ENCODE results near the gene RPTOR.
"Not testable (repeated sequence)": the region's sequence is repeated elsewhere in the genome, so short reads cannot be mapped to it uniquely, and the experiment has no call there.

The RPTOR gene

DNA sequence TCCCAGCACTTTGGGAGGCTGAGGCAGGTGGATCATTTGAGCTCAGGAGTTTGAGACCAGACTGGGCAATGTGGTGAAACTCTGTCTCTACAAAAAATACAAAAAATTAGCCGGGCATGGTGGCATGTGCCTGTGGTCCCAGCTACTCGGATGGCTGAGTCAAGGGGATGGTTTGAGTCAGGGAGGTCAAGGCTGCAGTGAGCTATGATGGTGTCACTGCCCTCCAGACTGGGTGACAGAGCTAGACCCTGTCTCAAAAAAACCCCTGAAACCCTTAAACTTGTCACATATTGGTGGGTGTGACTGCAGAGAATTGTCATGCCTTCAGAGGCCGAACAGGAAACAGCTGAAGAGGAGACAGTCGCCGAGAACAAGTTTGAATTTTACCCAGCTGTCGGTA is 13.4 kb downstream of the RPTOR start:
- DNase-seq = no peak

DNA sequence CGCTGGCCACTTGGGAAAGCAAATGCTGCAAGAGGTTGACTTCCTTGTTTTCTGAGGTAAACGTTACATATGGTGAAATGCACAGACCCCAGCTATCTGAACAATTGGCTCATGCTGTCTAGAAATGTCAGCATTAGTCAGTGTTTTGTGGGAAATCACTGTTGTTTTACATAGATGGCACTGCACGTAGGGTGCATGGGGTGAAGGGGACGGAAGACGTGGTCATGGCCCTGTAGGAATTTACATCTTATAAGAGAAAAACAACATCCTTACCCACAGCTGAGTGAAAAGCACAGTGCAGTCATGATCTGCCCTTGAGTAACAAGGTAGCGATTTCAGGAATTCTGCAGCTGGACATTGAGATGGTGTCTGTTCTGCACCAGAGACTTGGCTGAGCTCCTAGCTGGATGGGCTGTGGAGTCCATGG is 15.2 kb downstream of the RPTOR start:
- no peak for DNase-seq

DNA sequence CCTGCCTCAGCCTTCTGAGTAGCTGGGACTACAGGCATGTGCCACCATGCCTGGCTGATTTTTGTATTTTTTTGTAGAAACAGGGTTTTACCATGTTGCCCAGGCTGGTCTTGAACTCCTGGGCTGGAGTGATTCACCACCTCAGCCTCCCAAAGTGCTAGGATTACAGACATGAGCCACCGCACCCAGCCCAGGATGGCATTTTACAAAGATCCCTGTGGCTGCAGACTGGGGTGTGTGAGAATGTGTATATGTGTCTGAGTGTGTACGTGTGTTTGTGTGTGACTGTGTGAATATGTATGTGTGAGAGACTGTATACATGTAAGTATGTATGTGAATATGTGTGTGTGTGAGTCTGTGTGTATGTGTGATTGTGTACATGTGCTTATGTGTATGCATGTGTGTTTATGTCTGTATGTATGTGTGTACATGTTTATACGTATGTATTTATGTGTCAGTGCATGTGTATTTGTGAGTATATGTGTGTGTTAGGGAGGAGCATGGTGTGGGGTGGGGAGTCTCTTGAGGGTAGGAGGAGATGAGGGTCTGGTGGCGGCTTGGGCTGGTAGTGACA is 17.0 kb downstream of the RPTOR start:
- DNase-seq = no peak

DNA sequence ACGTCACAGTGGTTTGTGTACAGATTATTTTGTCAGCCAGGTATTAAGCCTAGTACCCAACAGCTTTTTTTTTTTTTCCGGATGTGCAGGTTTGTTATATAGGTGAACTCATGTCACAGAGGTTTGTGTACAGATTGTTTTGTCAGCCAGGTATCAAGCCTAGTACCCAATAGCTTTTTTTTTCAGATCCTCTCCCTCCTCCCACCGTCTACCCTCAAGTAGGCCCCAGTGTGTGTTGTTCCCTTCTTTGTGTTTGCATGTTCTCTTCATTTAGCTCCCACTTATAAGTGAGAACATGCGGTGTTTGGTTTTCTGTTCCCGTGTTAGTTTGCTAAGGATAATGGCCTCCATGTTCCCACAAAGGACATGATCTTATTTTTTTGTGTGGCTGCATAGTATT is 19.9 kb downstream of the RPTOR start:
- no peak for DNase-seq

DNA sequence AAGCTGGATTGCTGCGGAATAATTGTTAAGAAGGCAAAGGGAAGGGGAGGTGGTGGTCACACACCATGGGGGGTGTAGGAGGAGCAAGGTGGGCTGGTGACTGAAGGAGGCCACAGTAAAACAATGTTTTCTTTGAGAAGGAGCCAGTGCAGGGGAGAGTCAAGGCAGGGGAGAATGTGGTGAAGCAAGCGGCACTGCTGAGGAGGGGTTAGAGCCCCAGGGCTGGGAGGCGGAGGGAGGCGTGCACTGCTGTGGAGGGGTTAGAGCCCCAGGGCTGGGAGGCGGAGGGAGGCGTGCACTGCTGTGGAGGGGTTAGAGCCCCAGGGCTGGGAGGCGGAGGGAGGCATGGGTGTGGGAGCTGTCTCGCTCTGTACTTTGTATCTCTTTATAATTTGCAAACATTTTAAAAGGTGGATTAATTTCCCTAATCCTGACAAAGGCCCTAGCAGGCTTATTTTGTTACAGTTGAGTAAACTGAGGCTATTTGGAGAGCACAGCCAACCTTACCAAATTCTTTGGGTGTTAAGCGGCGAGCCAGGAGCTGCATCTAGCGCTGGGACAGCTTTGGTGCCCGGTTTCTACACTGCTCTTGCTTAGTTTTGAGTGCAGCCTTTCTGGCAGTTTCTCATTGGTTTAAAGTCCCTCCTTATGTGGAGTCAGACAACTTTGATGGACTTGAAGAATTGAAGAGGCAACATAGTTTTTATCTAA is 20.9 kb downstream of the RPTOR start:
- no peak for DNase-seq

DNA sequence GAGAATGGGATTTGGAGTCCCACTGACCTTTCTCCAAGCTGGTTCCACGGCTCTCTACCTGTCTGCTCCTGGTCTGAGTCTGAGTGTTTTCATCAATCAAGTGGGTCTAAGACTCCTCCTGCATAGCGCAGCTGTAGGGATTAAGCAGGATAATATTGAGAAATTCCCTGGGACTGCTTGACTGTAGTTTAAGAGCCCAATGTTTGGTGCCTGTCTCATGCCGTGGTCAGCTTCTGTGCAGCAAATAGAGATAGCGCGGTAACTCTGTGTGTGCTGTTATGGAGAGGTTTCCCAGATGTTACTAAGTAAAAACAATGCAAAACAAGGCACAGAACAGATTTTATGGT is 21.4 kb downstream of the RPTOR start:
- no peak for DNase-seq

DNA sequence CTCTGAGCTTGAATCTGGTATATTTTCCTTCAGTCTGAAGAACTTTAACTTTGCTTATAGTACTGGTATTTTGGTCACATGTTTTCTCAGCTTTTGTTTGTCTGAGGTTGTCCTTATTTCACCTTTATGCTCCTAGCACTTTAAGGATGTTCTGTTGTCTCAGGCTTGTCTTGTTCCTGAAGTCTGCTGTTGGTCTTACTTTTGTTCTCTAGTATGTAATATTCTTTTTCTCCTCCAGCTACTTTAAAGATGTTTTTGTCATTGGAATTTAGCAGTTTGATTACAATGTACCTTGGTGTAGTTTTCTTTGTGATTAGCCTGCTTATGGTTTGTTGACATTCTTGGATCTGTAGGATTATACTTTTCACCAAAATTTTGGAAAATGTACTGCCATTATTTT is 23.6 kb downstream of the RPTOR start:
- DNase-seq = no peak

DNA sequence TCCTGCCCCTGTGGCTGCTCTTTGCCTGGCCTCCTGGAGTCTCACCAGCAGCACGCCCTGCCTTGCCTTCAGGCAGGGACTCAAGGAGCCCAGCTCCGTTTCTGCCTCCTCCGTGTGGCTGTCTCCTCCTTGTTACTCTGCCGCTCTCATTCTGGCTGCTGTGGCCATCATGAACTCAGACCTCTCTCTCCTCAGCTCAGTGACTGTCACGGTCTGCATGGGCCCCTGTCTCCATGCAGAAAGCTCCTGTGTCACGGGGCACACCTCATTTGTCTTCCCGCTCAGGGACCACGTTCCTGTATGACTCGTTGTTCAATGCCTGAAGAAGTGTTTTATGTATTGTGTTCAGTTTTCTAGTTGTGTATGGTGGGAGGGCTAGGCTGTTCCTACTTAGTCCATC is 25.3 kb downstream of the RPTOR start:
- DNase-seq = no peak

DNA sequence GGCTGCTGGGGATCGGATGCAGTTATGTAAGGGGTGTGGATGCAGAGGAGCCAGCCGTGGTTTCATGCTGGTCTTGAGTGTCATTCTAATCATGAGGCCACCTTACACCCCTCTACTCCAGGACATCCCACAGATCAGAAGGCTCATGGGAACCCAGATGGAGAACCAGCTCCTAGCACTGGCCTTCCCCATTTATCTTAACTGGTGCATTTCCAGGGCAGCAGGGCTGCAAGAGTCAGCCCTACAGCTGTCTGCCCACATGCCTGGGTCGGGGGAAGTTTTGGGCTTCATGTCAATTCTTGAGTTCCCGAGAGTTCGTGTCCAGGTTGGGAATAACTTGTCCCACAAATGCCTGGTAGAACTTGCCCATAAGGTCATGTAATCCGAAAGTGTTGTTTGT is 29.1 kb downstream of the RPTOR start:
- no peak for DNase-seq

DNA sequence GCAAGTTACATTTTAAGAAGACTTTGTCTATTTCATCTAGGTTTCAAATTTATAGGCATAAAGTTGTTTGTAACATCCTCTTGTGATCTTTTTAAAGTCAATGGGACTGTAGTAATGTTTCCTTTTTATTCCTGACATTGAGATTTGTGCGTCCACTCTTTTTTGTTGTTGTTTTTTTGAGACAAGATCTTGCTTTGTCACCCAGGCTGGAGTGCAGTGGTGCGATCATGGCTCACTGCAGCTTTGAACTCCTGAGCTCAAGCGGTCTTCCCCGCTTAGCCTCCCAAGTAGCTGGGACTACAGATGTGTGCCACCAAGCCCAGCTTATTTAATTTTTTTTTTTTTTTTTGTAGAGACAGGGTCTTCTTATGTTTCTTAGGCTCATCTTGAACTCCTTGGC is 29.9 kb downstream of the RPTOR start:
- no peak for DNase-seq

DNA sequence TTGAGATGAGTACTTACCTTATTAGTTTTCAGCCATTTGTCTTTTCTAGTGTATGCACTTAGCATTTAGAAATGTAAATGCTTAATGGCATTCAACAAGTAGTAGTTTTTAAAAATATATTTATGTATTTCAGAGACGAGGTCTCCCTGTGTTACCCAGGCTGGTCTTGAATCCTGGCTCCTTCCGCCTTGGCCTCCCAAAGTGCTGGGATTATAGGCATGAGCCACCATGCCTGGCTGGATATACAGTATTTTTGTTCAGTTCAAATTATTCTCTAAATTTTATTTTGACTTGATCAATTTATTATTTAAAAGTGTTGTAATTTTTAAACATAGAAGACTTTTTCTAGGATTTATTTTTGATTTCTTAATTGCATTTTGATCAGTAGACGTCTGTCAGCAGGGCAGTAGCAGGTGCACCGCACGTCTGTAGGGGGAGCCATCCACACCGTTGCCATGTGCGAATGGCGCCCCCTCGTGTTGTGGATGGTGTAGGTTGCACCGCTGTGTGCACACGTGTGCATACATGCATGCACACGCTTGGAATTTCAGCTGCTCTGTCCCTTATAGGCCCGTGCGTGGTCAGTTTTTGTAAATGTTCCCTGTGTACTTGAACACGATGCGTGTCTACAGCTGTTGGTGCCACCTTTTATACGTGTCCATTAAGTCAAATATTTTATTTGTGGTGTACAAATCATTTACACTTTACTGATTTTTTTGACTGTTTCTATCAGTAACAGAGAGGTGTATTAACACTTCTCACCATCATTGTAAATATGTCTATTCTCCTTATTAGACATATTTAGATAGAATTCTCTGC is 30.6 kb downstream of the RPTOR start:
- peak in 7 of 14 donors; percentile 4 to 46 (median 9) for DNase-seq

DNA sequence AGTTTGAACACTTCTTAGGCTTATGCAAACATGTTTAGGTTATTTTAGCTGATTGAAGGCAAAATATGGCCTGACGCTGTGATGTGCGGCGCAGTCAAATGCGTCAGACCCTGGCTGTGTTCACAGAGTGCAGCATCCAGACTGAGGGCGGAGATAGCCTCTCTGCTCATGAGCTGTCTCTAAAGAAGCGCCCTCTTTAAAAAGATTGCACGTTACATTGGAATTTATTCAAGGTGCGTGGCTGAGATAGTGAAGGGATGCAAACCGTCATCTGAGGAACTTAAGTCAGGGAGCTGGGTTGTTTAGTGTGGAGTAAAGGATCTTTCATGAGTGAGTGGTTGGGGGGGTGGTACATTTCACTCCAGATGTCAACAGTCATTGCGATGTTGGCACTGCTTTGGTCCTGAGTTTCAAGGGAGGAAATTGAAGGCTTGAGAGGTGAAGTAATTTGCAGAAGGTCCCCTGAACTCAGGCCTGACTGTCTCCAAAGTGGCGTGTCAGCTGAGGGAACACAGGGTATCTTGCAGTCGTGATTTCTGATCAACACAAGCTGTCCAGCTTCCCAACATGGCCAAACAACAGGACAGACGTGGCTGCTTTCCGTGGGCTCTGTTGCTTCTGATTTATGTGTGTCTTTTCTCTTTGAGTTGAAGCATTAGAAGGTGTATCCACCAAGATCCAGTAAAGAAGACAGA is 33.4 kb downstream of the RPTOR start:
- no peak for DNase-seq

DNA sequence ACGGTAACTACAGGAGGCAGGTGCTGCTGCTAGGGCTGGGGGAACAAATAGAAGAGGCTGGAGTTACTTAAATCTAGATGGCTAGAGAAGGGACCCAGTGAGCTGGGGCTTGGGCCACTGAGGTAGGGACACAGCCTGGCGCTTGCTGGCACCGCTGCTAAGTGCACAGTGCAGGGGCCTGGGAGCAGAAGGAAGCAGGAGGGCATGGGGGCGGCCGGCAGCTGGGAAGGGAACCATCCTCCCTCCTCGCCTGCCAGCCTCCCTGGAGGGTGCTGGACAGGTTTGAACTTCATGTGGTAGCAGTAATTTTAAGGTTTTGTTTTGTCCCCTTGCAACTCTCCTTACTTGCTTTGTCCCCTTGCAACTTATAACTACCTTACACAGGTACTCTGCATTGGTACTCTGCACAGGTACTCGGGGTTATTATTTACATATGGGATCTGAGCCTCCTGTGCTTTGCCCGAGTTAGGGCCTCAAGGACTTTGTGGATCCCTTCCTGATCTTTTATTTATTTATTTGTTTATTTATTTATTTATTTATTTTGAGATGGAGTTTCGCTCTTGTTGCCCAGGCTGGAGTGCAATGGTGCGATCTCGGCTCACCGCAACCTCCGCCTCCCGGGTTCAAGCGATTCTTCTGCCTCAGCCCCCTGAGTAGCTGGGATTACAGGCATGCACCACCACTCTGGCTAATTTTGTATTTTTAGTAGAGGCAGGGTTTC is 34.2 kb downstream of the RPTOR start:
- DNase-seq = not testable (repeated sequence)

DNA sequence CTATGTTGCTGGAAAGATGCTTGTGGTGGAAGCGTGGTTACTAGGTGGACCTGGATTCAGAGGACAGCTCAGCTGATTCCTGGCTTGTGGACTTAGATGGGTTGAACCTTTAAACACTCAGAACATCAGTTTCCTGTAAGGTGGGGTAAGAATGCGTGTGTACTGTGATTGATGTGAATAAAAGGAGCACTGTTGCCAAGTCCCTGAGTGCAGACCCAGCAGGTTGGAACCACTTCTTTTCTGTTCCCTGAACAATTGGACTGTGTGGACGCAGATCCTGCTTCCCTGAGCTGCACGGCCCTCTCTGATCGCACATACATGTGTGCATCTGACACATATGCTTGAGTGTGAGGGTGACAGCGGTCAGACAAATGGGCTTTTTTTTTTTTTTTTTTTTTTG is 37.5 kb downstream of the RPTOR start:
- no peak for DNase-seq

DNA sequence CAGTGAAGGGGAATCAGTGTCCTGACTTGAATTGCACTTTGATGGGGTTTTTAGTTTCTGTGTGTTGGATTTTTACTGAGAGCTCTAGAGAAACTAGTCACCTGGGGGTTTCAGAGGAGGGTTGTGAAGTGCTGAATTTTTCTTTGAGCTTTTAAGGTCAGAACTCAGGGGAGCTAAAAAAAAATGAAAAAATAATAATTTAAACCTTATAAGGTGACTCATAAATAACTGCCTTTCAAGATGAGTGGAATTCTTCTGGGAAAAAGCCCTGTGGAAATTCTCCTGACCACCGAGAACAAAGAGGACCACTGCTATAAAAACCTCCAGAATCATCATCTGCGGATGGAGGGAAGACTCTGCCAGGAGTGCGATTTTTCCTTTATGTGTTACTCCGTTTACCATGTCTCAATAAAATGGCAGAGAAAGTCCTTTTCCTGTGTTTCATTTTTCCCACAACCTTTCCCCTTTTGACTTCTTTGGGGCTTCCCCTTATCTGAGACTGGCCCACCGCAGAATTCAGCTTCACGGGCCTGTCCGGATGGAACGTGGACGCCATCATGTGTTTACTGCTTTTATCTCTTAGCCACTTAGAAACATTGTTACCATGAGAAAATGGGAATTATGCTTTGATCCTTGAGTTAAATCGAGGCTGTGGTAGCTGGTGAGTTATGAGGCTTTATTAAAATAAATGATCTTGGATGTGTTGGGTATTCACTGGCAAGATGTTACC is 39.7 kb downstream of the RPTOR start:
- no peak for DNase-seq

DNA sequence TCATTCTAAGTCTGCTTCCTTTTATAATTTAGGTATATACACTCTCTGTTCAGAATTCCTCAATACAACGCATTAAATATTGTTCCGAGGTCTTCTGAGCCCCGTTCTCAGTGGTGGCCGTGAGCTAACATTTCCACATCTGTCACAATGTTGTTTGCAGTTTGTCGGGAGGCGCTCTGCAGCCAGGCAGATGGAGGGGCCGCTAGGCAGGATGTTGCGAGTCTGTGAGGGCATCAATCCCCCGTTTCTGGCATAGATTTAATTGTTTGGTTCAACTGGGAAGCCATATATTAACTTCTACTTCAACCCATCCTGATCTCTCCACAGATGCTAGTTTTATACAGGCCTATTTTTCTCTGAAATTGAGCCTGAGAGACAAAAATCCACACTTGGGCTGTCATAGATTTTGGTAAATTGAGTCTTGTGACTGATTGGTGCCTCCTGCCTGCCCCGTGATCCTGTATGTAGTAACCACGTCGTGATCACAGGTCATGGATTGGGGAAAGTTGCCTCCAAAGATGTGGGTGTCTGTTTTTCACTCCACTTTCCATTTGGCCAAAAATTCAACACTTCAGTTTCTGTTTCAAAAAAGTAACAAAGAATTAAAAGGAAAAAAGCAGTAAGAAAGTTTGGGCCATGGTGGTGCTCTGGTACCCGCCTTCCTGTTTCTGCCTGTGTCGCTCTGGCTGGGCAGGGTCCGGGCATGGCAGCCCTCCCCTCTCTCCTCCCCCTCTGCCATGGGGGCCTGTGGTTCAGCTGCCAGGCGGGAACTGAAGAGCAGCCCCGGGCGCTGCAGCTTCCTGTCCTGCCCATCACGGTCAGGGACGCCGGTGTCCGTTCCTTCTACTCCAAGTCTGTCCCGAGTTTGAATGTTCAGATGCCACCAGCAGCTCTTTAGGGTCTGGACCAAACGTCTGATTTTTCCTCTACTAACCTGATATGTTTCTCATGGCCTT is 41.5 kb downstream of the RPTOR start:
- DNase-seq = no peak

DNA sequence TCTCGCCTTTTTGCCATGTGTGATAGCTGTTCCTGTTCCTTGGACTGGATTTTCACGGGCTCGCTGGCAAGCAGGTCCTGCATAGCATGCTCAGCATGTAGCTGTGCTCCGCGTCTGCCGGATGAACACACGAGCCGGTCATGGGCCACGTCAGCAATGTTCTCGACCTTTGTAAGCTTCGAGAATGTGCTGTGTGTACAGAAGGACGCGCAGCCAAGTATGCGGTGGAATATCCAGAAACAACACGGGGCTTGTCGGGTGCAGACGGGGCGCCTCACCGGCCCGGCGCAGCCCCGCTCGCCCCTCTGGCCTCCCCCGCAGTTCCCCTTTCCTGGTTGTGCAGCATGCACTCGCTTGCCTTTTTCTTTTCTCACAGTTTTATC is 42.2 kb downstream of the RPTOR start:
- peak in 1 of 14 donors; percentile 34 for DNase-seq

DNA sequence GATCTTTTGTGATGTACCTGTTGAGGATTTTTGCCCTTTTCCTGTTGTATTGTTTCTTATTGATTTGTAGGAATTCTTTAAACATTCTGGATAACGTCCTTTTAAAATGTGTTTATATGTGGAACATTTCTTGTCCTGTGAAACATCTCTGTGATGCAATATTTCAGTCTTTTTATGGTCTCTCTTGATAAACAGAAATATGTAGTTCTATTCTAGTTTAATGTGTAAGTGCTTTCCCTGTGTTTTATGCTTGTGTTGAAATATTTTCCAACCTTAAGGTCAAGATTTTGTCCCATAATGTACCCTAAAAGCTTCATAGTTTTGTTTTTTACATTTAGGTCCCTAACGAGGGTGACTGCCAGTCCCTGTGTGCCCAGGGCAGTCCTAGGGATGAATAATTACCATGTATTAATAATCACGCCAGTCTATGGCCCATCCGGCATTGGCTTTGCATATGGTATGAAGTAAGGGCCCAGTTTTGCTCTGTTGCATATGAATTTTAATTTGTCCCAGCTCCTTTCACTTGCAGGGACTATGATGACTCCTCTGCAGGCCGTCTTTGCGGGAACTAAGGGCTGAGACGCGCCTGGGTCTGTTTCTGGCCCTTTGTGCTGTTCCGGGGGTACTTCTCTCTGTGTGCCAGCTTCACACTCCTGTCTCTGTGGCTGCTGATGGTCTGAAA is 44.2 kb downstream of the RPTOR start:
- no peak for DNase-seq

DNA sequence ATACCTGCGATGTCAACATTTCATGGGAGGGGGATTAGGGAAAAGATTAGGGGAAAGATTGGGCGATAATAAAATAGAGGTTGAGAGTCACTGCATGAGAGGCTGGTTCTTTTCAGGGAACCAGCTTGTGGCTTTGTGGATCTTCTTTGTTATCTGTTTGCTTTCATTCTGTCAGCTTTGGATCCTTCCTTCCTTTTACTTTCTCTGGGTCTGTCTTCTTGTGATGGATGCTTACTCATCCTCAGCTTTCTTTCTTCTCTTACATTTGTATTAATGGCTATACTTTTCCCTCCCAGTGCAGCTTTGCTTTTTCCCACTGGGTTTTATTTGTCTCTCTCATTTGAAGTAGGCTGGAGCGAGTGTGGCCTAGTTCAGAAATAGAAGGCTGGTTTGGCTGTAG is 47.1 kb downstream of the RPTOR start:
- DNase-seq = no peak

DNA sequence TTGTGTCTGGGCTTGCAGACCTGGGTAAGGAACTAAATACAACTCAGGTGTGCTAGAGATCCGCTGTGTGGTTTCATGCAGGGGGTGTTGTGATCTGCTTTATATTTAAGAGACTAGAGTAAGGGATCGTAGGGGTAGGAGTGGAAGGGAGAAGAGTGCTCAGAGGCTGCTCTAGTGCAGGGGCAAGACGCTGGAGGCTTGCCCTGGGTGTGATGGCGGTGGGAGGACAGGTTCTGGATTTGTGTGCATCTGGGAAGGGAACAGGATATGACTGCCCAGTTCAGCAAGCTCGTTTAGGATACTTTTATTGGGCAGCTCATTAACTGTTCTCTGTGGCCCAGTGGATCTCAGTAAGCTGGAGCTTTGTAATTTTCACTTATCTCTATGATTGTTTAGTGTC is 47.6 kb downstream of the RPTOR start:
- DNase-seq = no peak

Measured in C1 segment of cervical spinal cord (tissue), 14 donors.